Activated T-helper 2 cell treated with anti-CD3 and anti-CD28 coated beads, Interferon-gamma antibody, Interleukin-2, Interleukin-4, amounts not matched to agents 10 μg/mL and 5 μg/mL and 100 μg/mL, durations not matched to agents 14 hours and 24 hours and 36 hours (primary cell): ENCODE data around the gene TMEM263. TPM values are rescaled to one million over a fixed set of nuclear protein-coding genes. Genes with fewer than 3 reads are reported as not detected.
"Not testable (repeated sequence)": the region's sequence is repeated elsewhere in the genome, so short reads cannot be mapped to it uniquely, and the experiment has no call there.

Source experiments
- DNase-seq: peaks from one replicate; pipeline ENCODE4 v3.0.0; 2021; ENCODE audit warnings: low spot score
- H3K27ac Mint-ChIP-seq: one replicate; pipeline ENCODE4 v1.8.0; 2021; ENCODE audit warnings: mixed read lengths
- H3K27me3 Mint-ChIP-seq: one replicate; pipeline ENCODE4 v1.8.0; 2021; ENCODE audit warnings: low read depth, mixed read lengths
- H3K36me3 Mint-ChIP-seq: one replicate; pipeline ENCODE4 v1.8.0; 2021; ENCODE audit warnings: low read depth, mixed read lengths
- H3K4me1 Mint-ChIP-seq: one replicate; pipeline ENCODE4 v1.8.0; 2021; ENCODE audit warnings: low read depth, mixed read lengths
- H3K4me3 Mint-ChIP-seq: one replicate; pipeline ENCODE4 v1.8.0; 2021; ENCODE audit warnings: low read depth, mild to moderate bottlenecking, moderate library complexity, mixed read lengths
- H3K9me3 Mint-ChIP-seq: one replicate; pipeline ENCODE4 v1.8.0; 2021; ENCODE audit warnings: mixed read lengths
- intact Hi-C: fragments of 100-400 bp; cut with micrococcal nuclease; formaldehyde crosslinking; loops from one replicate; pipeline ENCODE4 v1.15.1; 2023
- total RNA-seq: library from RNA; stranded (reverse); gene quantifications from 2 replicates; pipeline ENCODE4 v1.2.3, GENCODE V29; 2022

TMEM263 gene
- total RNA-seq, 1 donor from 2014 or later = 31.8 TPM

DNA sequence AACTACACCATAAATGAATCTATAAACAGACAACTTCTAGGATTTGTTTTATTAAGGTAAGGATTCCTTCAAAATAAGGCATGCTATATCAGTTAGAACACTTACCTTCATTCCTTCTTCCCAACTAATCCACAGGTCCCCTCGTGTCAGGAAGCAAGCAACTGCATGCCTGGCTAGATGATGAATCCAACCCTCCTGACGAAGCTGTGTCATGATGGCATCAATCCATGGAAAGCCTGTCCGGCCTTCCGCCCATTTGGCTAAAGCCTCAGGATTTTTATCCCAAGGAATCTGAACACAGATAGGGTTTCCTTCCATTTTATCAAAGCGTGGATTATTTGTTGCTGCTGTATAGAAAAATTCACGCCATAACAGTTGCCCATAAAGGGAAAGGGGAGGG, 43.7 kb downstream of the TMEM263 start:
- no peaks in the 10 kb centered on the region for H3K9me3 Mint-ChIP-seq
- H3K36me3 Mint-ChIP-seq = peaks cover 28% of the 10 kb centered on the region
- intact Hi-C loops = no loop called here
- no peak overlapping the region for H3K27ac Mint-ChIP-seq
- H3K4me3 Mint-ChIP-seq = no peak overlapping the region
- H3K27me3 Mint-ChIP-seq = no peaks in the 10 kb centered on the region
- no peak for DNase-seq
- H3K4me1 Mint-ChIP-seq = no peaks in the 10 kb centered on the region

DNA sequence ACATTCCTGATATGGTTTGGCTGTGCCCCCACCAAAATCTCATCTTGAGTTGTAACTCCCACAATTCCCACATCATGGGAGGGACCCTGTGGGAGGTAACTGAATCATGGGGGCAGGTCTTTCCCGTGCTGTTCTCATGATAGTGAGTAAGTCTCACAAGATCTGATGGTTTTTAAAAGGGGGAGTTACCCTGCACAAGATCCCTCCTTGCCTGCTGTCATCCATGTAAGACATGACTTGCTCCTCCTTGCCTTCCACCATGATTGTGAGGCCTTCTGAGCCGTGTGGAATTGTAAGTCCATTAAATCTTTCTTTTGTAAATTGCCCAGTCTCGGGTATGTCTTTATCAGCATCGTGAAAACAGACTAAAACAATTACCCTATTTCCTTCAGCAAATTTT, 47.0 kb downstream of the TMEM263 start:
- H3K36me3 Mint-ChIP-seq, H3K27me3 Mint-ChIP-seq, H3K4me1 Mint-ChIP-seq, H3K27ac Mint-ChIP-seq, intact Hi-C loops, H3K4me3 Mint-ChIP-seq, DNase-seq, H3K9me3 Mint-ChIP-seq: not testable (repeated sequence)

DNA sequence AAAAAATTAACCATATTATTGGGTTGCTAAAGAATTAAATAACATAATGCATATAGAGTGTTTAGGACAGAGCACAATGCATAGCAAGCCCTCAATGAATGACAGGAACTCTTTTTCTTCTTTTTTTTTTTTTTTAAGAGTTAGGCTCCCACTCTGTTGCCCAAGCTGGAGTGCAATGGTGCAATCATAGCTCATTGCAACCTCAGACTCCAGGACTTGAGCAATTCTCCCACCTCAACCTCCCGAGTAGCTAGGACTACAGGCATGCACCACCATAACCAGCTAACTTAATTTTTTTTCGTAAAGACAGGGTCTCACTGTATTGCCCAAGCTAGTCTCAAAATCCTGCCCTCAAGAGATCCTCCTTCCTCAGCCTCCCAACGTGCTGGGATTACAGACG, 51.7 kb downstream of the TMEM263 start:
- intact Hi-C loops = no loop called here
- no peak overlapping the region for H3K4me3 Mint-ChIP-seq
- no peak for DNase-seq
- no peaks in the 10 kb centered on the region for H3K4me1 Mint-ChIP-seq
- no peaks in the 10 kb centered on the region for H3K9me3 Mint-ChIP-seq
- H3K27ac Mint-ChIP-seq = no peak overlapping the region
- H3K36me3 Mint-ChIP-seq = no peaks in the 10 kb centered on the region
- H3K27me3 Mint-ChIP-seq = no peaks in the 10 kb centered on the region

DNA sequence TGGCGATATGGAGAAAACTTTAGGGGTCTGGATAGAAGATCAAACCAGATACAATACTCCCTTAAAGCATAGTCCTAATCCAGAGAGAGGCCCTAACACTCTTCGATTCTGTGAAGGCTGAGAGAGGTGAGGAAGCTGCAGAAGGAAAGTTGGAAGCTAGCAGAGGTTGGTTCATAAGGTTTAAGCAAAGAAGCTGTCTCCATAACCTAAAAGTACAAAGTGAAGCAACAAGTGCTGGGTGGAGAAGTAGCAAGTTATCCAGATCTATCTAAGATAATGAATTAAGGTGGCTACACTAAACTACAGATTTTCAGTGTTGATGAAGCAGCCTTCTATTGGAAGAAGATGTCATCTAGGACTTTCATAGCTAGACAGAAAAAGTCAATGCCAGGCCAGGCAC, 55.8 kb downstream of the TMEM263 start:
- H3K27me3 Mint-ChIP-seq = no peaks in the 10 kb centered on the region
- no peak for DNase-seq
- H3K27ac Mint-ChIP-seq = no peak overlapping the region
- H3K4me3 Mint-ChIP-seq = no peak overlapping the region
- intact Hi-C loops = no loop called here
- no peaks in the 10 kb centered on the region for H3K36me3 Mint-ChIP-seq
- no peaks in the 10 kb centered on the region for H3K4me1 Mint-ChIP-seq
- H3K9me3 Mint-ChIP-seq = no peaks in the 10 kb centered on the region

DNA sequence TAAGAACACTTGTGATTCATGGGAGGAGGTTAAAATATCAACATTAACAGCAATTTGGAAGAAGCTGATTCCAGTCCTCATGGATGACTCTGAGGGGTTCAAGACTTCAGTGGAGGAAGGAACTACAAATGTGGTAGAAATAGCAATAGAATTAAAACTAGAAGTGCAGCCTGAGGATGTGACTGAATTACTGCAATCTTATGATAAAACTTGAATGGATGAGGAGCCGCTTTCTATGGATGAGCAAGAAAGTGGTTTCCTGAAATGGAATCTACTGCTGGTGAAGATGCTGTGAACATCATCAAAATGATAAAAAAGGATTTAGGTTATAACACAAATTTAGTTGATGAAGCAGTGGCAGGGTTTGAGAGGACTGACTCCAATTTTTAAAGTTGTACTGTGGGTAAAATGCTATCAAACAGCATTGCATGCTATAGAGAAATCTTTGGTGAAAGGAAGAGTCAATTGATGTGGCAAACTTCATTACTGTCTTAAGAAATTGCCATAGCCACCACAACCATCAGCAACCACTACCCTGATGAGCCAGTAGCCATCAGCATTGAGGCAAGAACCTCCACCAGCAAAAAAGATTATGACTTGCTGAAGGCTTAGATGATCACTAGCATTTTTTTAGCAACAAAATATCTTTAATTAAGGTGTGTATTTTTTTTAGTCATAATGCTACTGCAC, 57.2 kb downstream of the TMEM263 start:
- Mint-ChIP-seq H3K27ac (no peak overlapping the region), H3K27me3 (no peaks in the 10 kb centered on the region), H3K4me1 (no peaks in the 10 kb centered on the region), H3K36me3 (no peaks in the 10 kb centered on the region), H3K4me3 (no peak overlapping the region), H3K9me3 (no peaks in the 10 kb centered on the region)
- intact Hi-C loops = no loop called here
- DNase-seq = no peak

DNA sequence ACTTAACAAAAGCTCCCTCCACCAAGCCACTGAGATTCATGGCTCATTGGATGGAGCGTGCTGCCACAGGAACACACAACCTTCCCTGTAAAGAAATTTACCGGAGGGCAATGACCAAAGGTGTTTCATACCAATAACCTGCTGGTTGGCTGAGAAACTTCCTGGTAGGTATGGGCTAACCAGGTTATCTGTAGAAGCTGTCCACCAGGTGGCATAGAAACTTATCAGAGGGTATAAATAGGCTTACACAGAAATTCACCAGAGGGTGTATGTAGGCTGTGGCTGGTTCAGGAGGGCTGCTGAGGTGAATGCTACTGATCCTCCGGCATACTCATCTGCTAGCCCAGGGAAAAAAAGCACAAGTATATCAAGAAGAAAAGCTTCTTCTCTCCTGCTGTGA, 58.3 kb downstream of the TMEM263 start:
- H3K9me3 Mint-ChIP-seq = no peaks in the 10 kb centered on the region
- intact Hi-C loops = no loop called here

DNA sequence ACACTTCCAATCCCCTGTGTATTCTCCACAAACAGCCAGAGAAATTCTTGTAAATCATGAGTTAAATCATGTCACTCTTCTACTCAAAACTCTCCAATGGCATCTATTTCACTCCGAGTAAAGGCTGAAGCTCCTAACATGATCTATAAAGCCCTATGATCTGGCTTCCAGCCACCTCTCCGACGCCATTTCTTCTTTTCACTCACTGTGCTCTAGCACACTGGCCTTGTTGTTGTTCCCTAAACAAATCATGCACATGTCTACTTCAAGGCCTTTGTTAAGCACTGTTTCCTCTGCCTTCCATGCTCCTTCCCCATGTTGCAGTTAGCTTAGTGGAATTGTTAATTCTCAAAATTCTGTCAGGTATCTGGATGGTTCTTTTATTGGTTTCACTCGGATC, 61.3 kb downstream of the TMEM263 start:
- no peak for DNase-seq
- intact Hi-C loops = no loop called here
- Mint-ChIP-seq H3K27me3 (no peaks in the 10 kb centered on the region), H3K27ac (no peak overlapping the region), H3K9me3 (no peaks in the 10 kb centered on the region), H3K4me1 (no peaks in the 10 kb centered on the region), H3K36me3 (peaks cover 11% of the 10 kb centered on the region), H3K4me3 (no peak overlapping the region)

More for the DNA sequence above, 58.3 kb downstream of the TMEM263 start:
- H3K27me3 Mint-ChIP-seq = no peaks in the 10 kb centered on the region
- H3K27ac Mint-ChIP-seq = no peak overlapping the region
- no peak overlapping the region for H3K4me3 Mint-ChIP-seq
- no peak for DNase-seq
- no peaks in the 10 kb centered on the region for H3K36me3 Mint-ChIP-seq
- H3K4me1 Mint-ChIP-seq = no peaks in the 10 kb centered on the region

DNA sequence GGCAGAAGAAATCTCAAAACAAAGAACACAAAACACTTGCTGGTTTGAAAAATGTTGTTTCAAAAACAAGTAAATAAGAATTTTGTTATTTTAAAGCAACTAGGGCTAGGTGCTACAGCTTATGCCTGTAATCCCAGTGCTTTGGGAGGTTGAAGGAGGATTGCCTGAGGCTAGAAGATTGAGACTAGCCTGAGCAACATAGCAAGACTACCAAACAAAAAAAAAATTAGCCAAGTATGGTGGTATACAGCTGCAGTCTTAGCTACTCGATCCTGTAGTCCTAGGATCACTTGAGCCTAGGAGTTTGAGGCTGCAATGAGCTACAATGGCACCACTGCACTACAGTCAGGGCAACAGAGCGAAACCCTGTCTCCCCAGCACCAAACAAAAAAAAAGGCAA, 63.8 kb downstream of the TMEM263 start:
- Mint-ChIP-seq H3K9me3 (no peaks in the 10 kb centered on the region), H3K27me3 (no peaks in the 10 kb centered on the region), H3K27ac (no peak overlapping the region), H3K36me3 (peaks cover 11% of the 10 kb centered on the region), H3K4me1 (no peaks in the 10 kb centered on the region), H3K4me3 (no peak overlapping the region)
- intact Hi-C loops = no loop called here
- DNase-seq = no peak

Other genes with a start within 250 kb of the TMEM263 start
- 11.4 and 16.4 TPM in 2 replicates for gene RIC8B, start 181.2 kb upstream of the TMEM263 start, total RNA-seq
- gene MTERF2, start 31.2 kb downstream of the TMEM263 start, total RNA-seq = 2.3 and 2.4 TPM in 2 replicates
- 25.4 and 26.0 TPM in 2 replicates for gene CRY1, start 137.6 kb downstream of the TMEM263 start, total RNA-seq